BE2C (cell line): ENCODE results near the gene TERB1. TPM values are rescaled to one million over a fixed set of nuclear protein-coding genes. Genes with fewer than 3 reads are reported as not detected.

Source experiments
- DNase-seq: peaks from one replicate; pipeline ENCODE4 v3.0.0-alpha.2; 2020
- H3K27me3 ChIP-seq: fragments of 250-450 bp; sonication (Bioruptor Pico); 2 replicates; pipeline ENCODE4 v1.5.1; 2020; ENCODE audit warnings: mild to moderate bottlenecking
- H3K36me3 ChIP-seq: fragments of 250-450 bp; sonication (Bioruptor Pico); 2 replicates; pipeline ENCODE4 v1.5.1; 2020; ENCODE audit warnings: mild to moderate bottlenecking
- H3K4me1 ChIP-seq: fragments of 250-450 bp; sonication (Bioruptor Pico); 2 replicates; pipeline ENCODE4 v1.5.1; 2020
- H3K4me3 ChIP-seq: 2 replicates; pipeline ENCODE4 v1.5.1; 2011; ENCODE audit warnings: low read depth, low read length
- H3K9me3 ChIP-seq: fragments of 250-450 bp; sonication (Bioruptor Pico); 2 replicates; pipeline ENCODE4 v1.5.1; 2020
- CTCF ChIP-seq: IDR thresholded peaks from 2 replicates; pipeline ENCODE4 v1.5.1; 2012; ENCODE audit warnings: mild to moderate bottlenecking, low read depth, low read length
- polyA plus RNA-seq: library from polyadenylated mRNA; unstranded; fragments of >200 nt; gene quantifications from one replicate; pipeline ENCODE4 v1.2.1, GENCODE V29; 2012; ENCODE audit warnings: low read depth, missing spikeins; ENCODE audit not compliant: insufficient read length, insufficient read depth

Gene TERB1
- not detected for polyA plus RNA-seq

- peaks cover 37% of the 10 kb centered on the region for H3K36me3 ChIP-seq
- DNase-seq, result no peak
- no peak for TF ChIP-seq CTCF
- no peaks in the 10 kb centered on the region for H3K4me1 ChIP-seq
- no peaks in the 10 kb centered on the region for H3K27me3 ChIP-seq
- no peak within 1 kb of the TSS for H3K4me3 ChIP-seq
- H3K9me3 ChIP-seq, result no peaks in the 10 kb centered on the region
Measured at GRCh38 chr16:66801320-66802105, at the start of gene TERB1. Gene TERB1, minus strand, starts transcription at chr16:66801584. Its CDS starts 4,786 bp downstream, at chr16:66796798.

GRCh38 chr16:66850115-66850815 lies 48.9 kb upstream of the TERB1 start:
- H3K4me3 ChIP-seq, result no peak overlapping the region
- peaks cover 9% of the 10 kb centered on the region for H3K27me3 ChIP-seq
- H3K4me1 ChIP-seq, result no peaks in the 10 kb centered on the region; the same call in 1 of the 2 replicates
- H3K9me3 ChIP-seq, result no peaks in the 10 kb centered on the region
- no peaks in the 10 kb centered on the region for H3K36me3 ChIP-seq
- DNase-seq, result no peak
- TF ChIP-seq CTCF, result no peak

DNA sequence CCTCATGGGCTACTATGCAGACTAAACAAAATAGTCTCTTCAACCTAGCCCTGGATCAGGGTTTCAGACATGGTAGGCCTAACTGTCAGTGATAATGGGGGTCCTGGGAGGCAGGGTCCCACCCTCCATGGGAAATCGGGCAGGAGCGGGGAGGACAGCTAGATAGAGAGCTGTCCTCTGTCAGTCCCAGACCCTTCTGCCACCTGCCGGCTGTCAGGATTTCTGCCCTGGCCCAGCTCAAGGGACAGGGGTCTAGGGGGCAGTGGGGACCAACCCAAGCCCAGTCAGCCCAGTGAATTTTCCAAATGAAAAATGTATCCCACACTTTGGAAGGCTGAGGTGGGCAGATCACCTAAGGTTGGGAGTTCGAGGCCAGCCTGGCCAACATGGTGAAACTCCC lies 48.2 kb upstream of the TERB1 start:
- peaks cover 17% of the 10 kb centered on the region for H3K27me3 ChIP-seq

GRCh38 chr16:66849021-66849420 lies 47.6 kb upstream of the TERB1 start:
- no peaks in the 10 kb centered on the region for H3K36me3 ChIP-seq
- no peak for DNase-seq
- no peaks in the 10 kb centered on the region; the same call in 1 of the 2 replicates for H3K4me1 ChIP-seq
- no peaks in the 10 kb centered on the region for H3K9me3 ChIP-seq
- TF ChIP-seq CTCF, result no peak
- H3K27me3 ChIP-seq, result peaks cover 21% of the 10 kb centered on the region
- H3K4me3 ChIP-seq, result no peak overlapping the region

More for the DNA sequence above, 48.2 kb upstream of the TERB1 start:
- TF ChIP-seq CTCF, result no peak
- Histone ChIP-seq H3K4me3 (no peak overlapping the region), H3K36me3 (no peaks in the 10 kb centered on the region), H3K9me3 (no peaks in the 10 kb centered on the region), H3K4me1 (no peaks in the 10 kb centered on the region; the same call in 1 of the 2 replicates)
- DNase-seq, result no peak

DNA sequence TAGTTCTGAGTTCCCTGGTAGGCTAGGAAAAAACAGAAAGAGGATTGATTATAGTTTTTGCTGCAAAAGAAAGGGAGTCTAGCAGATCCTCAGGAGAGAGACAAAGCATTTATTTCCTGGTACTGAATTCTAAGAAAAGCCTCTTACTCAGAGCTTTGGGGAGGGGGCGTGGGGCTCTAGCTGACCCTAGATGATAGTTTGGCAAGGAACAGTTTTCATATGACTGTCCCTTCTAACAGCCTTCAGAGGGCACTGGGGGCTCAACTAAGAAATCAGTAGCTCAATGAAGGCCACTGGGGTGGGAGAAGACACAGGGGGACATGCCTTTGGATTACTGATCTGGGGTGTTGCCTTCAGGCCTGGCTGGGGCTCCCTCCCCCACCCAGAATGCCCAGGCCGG lies 46.8 kb upstream of the TERB1 start:
- no peak for DNase-seq
- peaks cover 29% of the 10 kb centered on the region for H3K27me3 ChIP-seq
- no peak overlapping the region for H3K4me3 ChIP-seq
- H3K9me3 ChIP-seq, result no peaks in the 10 kb centered on the region
- H3K4me1 ChIP-seq, result no peaks in the 10 kb centered on the region; the same call in 1 of the 2 replicates
- no peaks in the 10 kb centered on the region for H3K36me3 ChIP-seq
- no peak for TF ChIP-seq CTCF

- no peak for TF ChIP-seq CTCF
- H3K4me1 ChIP-seq, result peaks cover 2% of the 10 kb centered on the region
- no peaks in the 10 kb centered on the region for H3K36me3 ChIP-seq
- no peak overlapping the region for H3K4me3 ChIP-seq
- peaks cover 31% of the 10 kb centered on the region for H3K27me3 ChIP-seq
- no peaks in the 10 kb centered on the region for H3K9me3 ChIP-seq
- no peak for DNase-seq
Measured at GRCh38 chr16:66847533-66848067, 46.2 kb upstream of the TERB1 start.
